KMS-11 (cell line): Measurements from ENCODE around the gene ZSWIM6.

Experiments used
- H2AFZ ChIP-seq: fragments of 200-600 bp; sonication (generic); 2 replicates; pipeline ENCODE4 v1.6.1; 2016; ENCODE audit warnings: antibody characterized with exemption, mixed run types, low read depth
- H3K27ac ChIP-seq: fragments of 200-600 bp; sonication (generic); 2 replicates; pipeline ENCODE4 v1.6.1; 2016; ENCODE audit warnings: mild to moderate bottlenecking, mixed run types
- H3K27me3 ChIP-seq: fragments of 200-600 bp; sonication (generic); 2 replicates; pipeline ENCODE4 v1.6.1; 2017; ENCODE audit warnings: mild to moderate bottlenecking, low read depth, mixed run types, moderate library complexity; ENCODE audit not compliant: insufficient read depth
- H3K36me3 ChIP-seq: fragments of 200-600 bp; sonication (generic); 2 replicates; pipeline ENCODE4 v1.6.1; 2017; ENCODE audit warnings: mild to moderate bottlenecking, mixed run types; ENCODE audit not compliant: insufficient read depth
- H3K4me1 ChIP-seq: fragments of 200-600 bp; sonication (generic); 2 replicates; pipeline ENCODE4 v1.6.1; 2016; ENCODE audit warnings: mild to moderate bottlenecking, low read depth, mixed run types; ENCODE audit not compliant: poor library complexity, severe bottlenecking
- H3K4me2 ChIP-seq: fragments of 200-600 bp; sonication (generic); 2 replicates; pipeline ENCODE4 v1.7.0; 2016; ENCODE audit warnings: mild to moderate bottlenecking, mixed run types
- H3K4me3 ChIP-seq: fragments of 200-600 bp; sonication (generic); IDR thresholded peaks from 2 replicates; pipeline ENCODE4 v1.6.1; 2017; ENCODE audit warnings: low read depth, low read length, mixed read lengths; ENCODE audit not compliant: insufficient read depth
- H3K79me2 ChIP-seq: fragments of 200-600 bp; sonication (generic); 2 replicates; pipeline ENCODE4 v1.6.1; 2016; ENCODE audit warnings: low read depth, mixed run types; ENCODE audit not compliant: insufficient read depth
- H3K9ac ChIP-seq: fragments of 200-600 bp; sonication (generic); 2 replicates; pipeline ENCODE4 v1.6.1; 2016; ENCODE audit warnings: mild to moderate bottlenecking, mixed run types
- H4K20me1 ChIP-seq: fragments of 200-600 bp; sonication (generic); 2 replicates; pipeline ENCODE4 v1.6.1; 2016; ENCODE audit warnings: mild to moderate bottlenecking, mixed run types; ENCODE audit not compliant: insufficient read depth
- TF ChIP-seq, protein P1 (sequence below): fragments of 200-600 bp; sonication (generic); conservative IDR thresholded peaks from 2 replicates; pipeline ENCODE4 v1.6.1; 2017; ENCODE audit warnings: low read depth, mild to moderate bottlenecking, antibody characterized with exemption, low read length, moderate library complexity, mixed read lengths

The ZSWIM6 gene

DNA sequence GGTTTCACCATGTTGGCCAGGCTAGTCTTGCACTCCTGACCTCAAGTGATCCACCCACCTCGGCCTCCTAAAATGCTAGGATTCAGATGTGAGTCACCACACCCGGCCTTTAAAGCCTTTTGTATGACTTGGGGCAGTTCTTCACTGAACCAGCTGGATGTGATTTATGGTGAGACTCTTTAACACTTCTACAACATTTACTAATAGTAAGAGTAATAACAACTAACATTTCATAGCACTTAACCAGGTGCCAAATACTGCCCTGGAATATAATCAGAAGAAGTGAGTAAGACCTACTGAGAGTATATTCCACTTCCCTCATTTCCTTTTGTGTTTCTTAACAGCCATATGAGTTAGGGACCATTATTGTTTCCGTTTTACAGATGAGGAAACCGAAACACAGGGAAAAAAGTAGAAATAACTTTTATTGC is 10.0 kb downstream of the ZSWIM6 start:
- Histone ChIP-seq H3K27me3 (no peaks in the 10 kb centered on the region), H3K4me3 (no peak overlapping the region), H2AFZ (no peak overlapping the region), H3K9ac (no peak overlapping the region), H3K27ac (no peak overlapping the region), H3K4me1 (peaks cover 3% of the 10 kb centered on the region), H3K79me2 (peaks cover 61% of the 10 kb centered on the region), H3K4me2 (no peak overlapping the region), H3K36me3 (no peaks in the 10 kb centered on the region), H4K20me1 (0 out of 2 replicates have a peak, but pooled peaks cover 5% of the 10 kb centered on the region)
- TF ChIP-seq, protein P1, sequence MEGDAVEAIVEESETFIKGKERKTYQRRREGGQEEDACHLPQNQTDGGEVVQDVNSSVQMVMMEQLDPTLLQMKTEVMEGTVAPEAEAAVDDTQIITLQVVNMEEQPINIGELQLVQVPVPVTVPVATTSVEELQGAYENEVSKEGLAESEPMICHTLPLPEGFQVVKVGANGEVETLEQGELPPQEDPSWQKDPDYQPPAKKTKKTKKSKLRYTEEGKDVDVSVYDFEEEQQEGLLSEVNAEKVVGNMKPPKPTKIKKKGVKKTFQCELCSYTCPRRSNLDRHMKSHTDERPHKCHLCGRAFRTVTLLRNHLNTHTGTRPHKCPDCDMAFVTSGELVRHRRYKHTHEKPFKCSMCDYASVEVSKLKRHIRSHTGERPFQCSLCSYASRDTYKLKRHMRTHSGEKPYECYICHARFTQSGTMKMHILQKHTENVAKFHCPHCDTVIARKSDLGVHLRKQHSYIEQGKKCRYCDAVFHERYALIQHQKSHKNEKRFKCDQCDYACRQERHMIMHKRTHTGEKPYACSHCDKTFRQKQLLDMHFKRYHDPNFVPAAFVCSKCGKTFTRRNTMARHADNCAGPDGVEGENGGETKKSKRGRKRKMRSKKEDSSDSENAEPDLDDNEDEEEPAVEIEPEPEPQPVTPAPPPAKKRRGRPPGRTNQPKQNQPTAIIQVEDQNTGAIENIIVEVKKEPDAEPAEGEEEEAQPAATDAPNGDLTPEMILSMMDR, result no peak

DNA sequence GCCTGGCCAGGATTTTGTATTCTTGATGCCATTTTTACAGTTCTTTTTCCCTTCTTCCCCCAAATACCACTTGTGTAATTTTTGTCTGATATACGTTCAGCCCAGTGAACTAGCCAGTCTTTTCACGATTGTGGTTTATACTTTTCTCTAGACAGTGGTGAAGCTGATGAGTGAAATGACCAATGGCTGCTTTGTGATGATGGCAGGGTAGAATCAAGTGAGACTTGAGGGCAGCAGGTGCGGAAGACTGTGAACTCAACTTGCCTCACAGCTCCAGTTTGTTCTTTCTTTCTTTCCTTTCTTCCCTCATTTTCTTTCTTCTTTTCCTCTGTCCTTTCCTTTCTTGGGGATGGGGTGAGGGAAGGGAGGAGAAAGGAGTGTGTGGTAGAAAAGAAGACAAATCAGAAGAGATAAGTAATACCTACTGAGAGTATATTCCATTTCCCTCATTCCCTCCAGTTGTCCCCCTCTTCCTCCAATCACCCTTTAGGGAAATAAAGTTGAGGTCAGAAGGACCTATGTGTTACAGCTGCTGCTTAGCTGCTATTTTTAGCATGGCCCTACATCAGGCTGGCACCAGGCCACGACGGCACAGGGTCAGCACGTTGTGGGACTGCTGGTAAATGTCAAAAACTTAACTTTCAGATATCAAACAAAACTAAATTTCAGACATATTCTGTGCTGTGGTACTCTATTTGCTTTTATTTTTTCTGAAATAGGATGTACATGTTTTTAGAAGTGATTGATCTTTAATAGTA is 12.3 kb downstream of the ZSWIM6 start:
- peaks cover 5% of the 10 kb centered on the region for H3K4me1 ChIP-seq
- TF ChIP-seq, protein P1, result no peak
- no peak overlapping the region for H3K9ac ChIP-seq
- H3K4me3 ChIP-seq, result no peak overlapping the region
- H2AFZ ChIP-seq, result no peak overlapping the region
- H4K20me1 ChIP-seq, result 0 out of 2 replicates have a peak, but pooled peaks cover 5% of the 10 kb centered on the region
- no peaks in the 10 kb centered on the region for H3K36me3 ChIP-seq
- H3K27ac ChIP-seq, result no peak overlapping the region
- H3K27me3 ChIP-seq, result no peaks in the 10 kb centered on the region
- H3K4me2 ChIP-seq, result no peak overlapping the region
- peaks cover 51% of the 10 kb centered on the region; the same call in 1 of the 2 replicates for H3K79me2 ChIP-seq

DNA sequence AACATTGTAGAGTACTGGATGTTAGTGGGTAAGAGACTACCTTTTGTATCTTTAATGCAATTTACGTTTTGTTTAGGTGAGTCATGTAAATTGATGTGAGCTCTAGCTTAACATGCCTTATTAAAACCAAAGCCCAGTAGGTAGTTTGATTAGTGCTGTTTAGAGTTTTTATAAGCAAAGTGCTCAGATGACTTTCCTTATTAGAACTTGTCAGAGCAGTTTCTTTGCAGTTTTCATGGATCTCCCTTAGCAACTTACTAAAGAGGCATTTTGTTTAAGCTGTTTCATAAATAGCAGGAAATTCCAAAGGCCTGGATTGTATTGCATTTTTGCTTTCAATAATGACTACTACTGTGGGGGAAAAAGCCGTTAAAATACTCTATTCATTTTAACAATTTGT is 14.5 kb downstream of the ZSWIM6 start:
- Histone ChIP-seq H2AFZ (no peak overlapping the region), H3K4me1 (peaks cover 12% of the 10 kb centered on the region), H3K36me3 (no peaks in the 10 kb centered on the region), H3K27me3 (no peaks in the 10 kb centered on the region), H3K4me3 (no peak overlapping the region), H4K20me1 (no peaks in the 10 kb centered on the region), H3K4me2 (no peak overlapping the region), H3K79me2 (peaks cover 46% of the 10 kb centered on the region; the same call in 1 of the 2 replicates), H3K27ac (no peak overlapping the region), H3K9ac (no peak overlapping the region)
- TF ChIP-seq, protein P1, result no peak

DNA sequence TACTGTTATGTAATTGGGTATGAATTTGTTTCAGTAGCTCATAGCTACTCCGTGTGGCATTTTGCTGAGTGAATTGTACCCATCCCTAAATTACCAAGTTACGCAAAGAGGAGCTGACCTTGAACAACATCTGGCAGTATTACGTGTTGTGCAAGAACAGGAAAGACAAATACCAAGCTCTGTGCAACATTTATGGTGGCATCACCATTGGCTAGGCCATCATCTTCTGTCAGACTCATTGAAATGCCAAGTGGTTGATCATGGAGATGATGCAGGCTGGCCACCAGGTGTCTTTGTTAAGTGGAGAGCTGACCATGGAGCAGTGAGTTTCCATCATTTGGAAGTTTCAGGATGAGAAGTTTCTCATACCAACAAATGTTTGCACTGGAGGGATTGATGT is 15.0 kb downstream of the ZSWIM6 start:
- H3K36me3 ChIP-seq, result no peaks in the 10 kb centered on the region
- no peak overlapping the region for H3K4me3 ChIP-seq
- TF ChIP-seq, protein P1, result no peak
- no peaks in the 10 kb centered on the region for H3K27me3 ChIP-seq
- H3K4me1 ChIP-seq, result peaks cover 12% of the 10 kb centered on the region
- H3K27ac ChIP-seq, result no peak overlapping the region
- H3K79me2 ChIP-seq, result peaks cover 46% of the 10 kb centered on the region; the same call in 1 of the 2 replicates
- H3K9ac ChIP-seq, result no peak overlapping the region
- H3K4me2 ChIP-seq, result no peak overlapping the region
- no peak overlapping the region for H2AFZ ChIP-seq
- no peaks in the 10 kb centered on the region for H4K20me1 ChIP-seq
